Skeletal muscle satellite cell (primary cell): ENCODE results near the gene TGFB2.

Source experiments
- H3K27me3 ChIP-seq: 2 replicates; pipeline ENCODE4 v1.7.0; 2013; ENCODE audit warnings: low read length; ENCODE audit not compliant: control insufficient read depth, insufficient read depth
- H3K36me3 ChIP-seq: 2 replicates; pipeline ENCODE4 v1.7.0; 2013; ENCODE audit warnings: mild to moderate bottlenecking, control low read depth, low read length; ENCODE audit not compliant: insufficient read depth
- H3K4me1 ChIP-seq: 2 replicates; pipeline ENCODE4 v1.7.0; 2013; ENCODE audit warnings: low read length; ENCODE audit not compliant: control insufficient read depth, insufficient read depth
- H3K4me2 ChIP-seq: 2 replicates; pipeline ENCODE4 v1.7.0; 2013; ENCODE audit warnings: mild to moderate bottlenecking, low read length
- H3K4me3 ChIP-seq: 2 replicates; pipeline ENCODE4 v1.7.0; 2013; ENCODE audit warnings: low read length
- H3K9ac ChIP-seq: 2 replicates; pipeline ENCODE4 v1.7.0; 2013; ENCODE audit warnings: mild to moderate bottlenecking, low read depth, low read length, moderate library complexity
- H3K9me3 ChIP-seq: replicated peaks from 2 replicates; pipeline ENCODE4 v1.7.0; 2013; ENCODE audit warnings: mild to moderate bottlenecking, control low read depth, low read length

The TGFB2 gene

DNA sequence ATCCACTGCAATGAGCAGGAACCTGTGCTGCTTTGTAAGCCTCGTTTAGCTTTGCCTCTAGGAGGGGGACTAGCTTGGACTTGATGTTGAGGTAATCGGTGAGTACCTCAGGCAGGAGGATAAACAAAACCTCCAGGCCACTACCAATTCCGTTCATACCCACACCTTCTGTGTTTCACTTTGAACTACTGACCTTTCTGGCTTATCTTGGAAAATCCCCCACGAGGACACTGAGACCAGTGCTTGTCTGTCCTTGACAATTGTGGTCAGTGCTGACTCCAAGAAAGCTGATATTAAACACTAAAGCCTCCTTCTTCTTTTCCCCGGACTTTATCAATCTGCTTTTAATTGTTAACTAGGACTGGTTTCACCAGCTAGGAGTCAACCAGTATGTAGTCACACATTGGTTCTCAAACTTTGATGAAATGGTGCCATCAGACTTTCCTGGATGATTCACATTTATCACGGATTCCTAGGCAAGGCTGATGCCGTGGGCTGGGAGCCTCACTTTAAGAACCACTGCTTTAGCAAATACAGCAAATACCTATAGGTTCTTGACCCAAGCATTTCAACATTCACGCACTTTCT is 52.7 kb downstream of the TGFB2 start:
- H3K9ac ChIP-seq: no peak overlapping the region
- H3K36me3 ChIP-seq: no peaks in the 10 kb centered on the region
- no peak overlapping the region for H3K4me3 ChIP-seq
- no peaks in the 10 kb centered on the region for H3K27me3 ChIP-seq
- H3K4me2 ChIP-seq: no peak overlapping the region
- H3K4me1 ChIP-seq: peaks cover 19% of the 10 kb centered on the region
- no peaks in the 10 kb centered on the region for H3K9me3 ChIP-seq

DNA sequence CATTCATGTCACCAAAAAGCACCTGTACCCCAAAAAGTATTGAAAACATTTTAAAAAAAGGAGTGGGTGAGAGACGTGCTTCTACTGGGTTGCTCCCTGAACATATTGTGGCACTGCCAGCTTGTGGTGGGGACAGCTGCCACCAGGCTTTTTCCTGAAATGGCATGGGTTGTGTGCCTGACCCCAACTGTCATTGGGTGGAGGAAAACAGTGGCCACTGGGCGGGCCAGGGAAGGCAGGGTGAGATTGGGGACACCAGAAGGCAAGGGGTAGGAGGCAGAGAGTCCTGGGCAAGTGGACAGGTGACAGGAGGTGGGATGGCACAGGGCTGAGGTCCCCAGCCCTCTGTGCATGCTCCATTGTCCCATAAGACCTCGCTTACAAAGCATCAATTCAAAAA is 55.5 kb downstream of the TGFB2 start:
- Histone ChIP-seq H3K9me3 (no peaks in the 10 kb centered on the region), H3K4me1 (peaks cover 6% of the 10 kb centered on the region), H3K9ac (no peak overlapping the region), H3K4me2 (no peak overlapping the region), H3K27me3 (no peaks in the 10 kb centered on the region), H3K36me3 (no peaks in the 10 kb centered on the region), H3K4me3 (no peak overlapping the region)

DNA sequence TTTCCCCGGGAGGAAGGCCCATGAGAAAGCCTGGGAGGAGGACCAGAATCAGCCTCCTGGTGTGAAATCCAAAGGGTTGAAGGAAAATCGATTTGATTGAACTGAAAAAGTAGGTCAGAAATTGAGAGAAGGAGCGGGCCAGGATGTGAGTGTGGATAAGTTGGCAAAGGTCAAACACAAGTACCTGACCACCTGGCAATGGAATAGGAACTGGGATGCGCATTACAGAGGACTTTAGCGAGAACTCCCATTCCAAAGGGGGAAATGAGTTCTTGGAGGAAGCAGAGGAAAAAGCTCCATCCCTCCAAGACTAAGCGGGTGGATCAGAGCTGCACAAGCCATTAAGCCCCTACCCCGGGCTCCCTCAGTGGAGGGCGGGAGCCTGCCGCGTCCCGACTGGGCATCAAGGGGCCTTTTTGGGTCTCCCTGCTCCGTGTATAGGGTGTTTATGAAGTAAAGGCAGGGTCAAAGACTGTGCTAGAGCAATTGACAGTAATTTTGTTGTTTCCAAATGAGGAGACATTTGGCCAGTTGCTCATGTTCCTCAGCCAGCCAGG is 56.4 kb downstream of the TGFB2 start:
- Histone ChIP-seq H3K4me1 (peaks cover 6% of the 10 kb centered on the region), H3K4me3 (no peak overlapping the region), H3K4me2 (no peak overlapping the region), H3K9me3 (no peaks in the 10 kb centered on the region), H3K9ac (no peak overlapping the region), H3K27me3 (no peaks in the 10 kb centered on the region), H3K36me3 (peaks cover 2% of the 10 kb centered on the region)

DNA sequence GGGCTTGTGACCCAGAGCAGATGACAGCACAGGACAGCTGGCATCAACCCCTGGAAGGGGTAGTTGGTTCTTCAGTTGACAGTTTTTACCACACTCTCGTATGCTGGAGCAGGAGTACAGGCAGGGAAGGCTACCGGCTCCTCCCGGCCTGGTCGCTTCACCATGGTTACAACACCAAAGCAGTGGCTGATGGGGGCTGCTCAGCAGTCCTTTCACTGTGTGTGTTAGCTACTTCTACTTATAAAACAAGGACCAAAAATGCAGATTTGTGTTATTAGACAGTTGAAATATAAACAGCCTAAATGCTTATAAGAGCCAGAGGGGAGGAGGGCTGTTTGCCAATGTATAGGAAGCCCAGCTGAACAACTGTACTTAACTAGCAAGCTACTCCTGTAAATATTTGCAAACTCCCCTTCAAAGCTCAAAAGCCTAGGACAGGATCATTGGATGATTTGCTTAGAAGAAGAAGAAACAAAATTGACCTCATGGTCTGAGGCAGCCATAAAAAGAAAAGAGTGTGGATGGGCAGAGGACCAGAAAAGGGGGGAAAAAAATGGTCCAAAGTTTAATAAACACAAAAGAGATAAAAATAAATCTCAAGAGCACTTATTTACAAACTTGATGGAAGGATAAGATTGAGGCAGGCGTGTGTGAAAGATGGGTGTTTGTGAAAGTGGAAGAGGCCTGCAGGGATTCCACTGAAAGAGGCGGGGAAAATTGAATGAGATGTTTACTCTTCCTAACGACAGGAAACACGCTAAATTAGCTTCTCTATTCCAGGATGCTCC is 57.1 kb downstream of the TGFB2 start:
- no peaks in the 10 kb centered on the region for H3K9me3 ChIP-seq
- no peak overlapping the region for H3K4me2 ChIP-seq
- H3K9ac ChIP-seq: no peak overlapping the region
- H3K4me1 ChIP-seq: peaks cover 6% of the 10 kb centered on the region
- H3K36me3 ChIP-seq: peaks cover 4% of the 10 kb centered on the region
- no peaks in the 10 kb centered on the region for H3K27me3 ChIP-seq
- H3K4me3 ChIP-seq: no peak overlapping the region

DNA sequence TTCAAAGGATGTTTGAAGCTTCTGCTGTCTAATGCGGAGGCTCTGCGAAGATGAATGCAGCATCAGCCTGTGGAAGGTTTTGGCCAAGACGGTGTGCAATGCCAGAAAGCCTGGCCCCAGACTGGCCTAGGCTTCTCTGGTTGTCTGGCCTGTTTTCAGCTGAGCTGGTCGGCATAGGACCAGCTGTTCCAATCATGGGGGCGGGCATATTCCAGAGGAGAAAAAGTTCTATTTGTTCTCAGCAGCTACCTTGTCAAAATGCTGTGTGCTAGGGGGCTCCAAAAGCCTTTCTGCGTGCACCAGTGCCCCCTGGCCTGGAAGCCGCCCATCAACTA is 57.6 kb downstream of the TGFB2 start:
- H3K27me3 ChIP-seq: no peaks in the 10 kb centered on the region
- no peaks in the 10 kb centered on the region for H3K9me3 ChIP-seq
- H3K36me3 ChIP-seq: peaks cover 4% of the 10 kb centered on the region
- no peak overlapping the region for H3K9ac ChIP-seq
- H3K4me3 ChIP-seq: no peak overlapping the region
- no peak overlapping the region for H3K4me2 ChIP-seq
- peaks cover 6% of the 10 kb centered on the region for H3K4me1 ChIP-seq

DNA sequence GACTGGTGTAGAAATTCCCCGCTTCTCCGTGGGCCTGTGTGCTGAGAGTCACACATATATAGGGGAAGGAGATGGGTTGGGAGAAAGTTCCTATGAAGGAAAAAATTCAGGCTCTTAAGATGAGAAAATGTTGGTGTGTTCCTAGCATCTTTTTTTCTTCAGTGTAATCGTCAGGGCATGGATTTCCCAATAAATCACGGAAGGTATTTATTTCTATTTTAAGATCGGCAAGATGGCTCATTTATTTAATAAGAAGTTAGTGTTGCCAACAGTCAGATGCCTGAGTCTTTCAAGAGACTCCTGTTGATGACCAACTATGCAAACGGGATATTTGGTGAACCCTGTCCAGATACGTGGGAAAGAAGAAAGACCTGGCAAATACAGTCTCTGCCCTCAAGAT is 58.2 kb downstream of the TGFB2 start:
- H3K4me2 ChIP-seq: no peak overlapping the region
- H3K4me3 ChIP-seq: no peak overlapping the region
- H3K27me3 ChIP-seq: no peaks in the 10 kb centered on the region
- peaks cover 4% of the 10 kb centered on the region for H3K36me3 ChIP-seq
- no peak overlapping the region for H3K9ac ChIP-seq
- no peaks in the 10 kb centered on the region for H3K9me3 ChIP-seq
- peaks cover 6% of the 10 kb centered on the region for H3K4me1 ChIP-seq

DNA sequence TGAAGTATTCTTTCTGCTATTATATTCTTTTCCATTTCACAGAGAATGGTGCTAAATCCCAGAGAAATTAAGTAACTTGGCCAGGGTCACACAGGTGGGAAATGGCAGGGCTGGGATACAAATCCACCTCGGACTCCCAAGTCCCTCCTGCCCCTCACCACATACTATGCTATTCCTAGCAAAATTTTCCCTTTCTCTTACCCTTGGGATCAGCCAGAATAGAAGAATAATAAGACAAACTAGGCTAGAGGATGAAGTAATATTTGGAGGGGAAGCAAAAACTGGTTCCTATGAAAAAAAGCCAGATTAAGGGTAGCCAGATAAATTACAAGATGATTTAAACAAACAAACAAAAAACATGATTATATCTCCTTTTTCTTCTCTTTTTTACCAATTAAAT is 62.5 kb downstream of the TGFB2 start:
- Histone ChIP-seq H3K36me3 (peaks cover 10% of the 10 kb centered on the region), H3K9ac (no peak overlapping the region), H3K27me3 (no peaks in the 10 kb centered on the region), H3K4me2 (no peak overlapping the region), H3K9me3 (no peaks in the 10 kb centered on the region), H3K4me1 (peaks cover under 1% of the 10 kb centered on the region), H3K4me3 (no peak overlapping the region)

DNA sequence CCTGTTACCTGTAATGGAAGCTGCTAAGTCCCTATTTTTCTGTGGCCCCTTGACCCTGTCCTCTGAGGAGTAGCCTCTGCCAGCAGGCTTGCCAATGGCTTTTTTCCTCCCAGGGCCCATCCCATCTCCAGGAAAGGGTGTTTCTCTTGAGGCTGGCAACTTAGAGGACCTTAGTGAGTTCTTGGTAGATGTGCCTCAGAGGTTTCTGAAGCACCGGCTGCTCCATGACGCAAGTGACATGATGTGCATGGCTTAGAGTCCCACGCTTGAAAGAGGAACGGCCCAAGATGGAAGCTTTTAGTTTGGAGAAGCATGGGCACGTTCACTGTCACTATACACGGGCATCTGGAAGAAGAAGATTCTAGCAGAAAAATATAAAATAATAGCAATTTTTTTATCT is 63.0 kb downstream of the TGFB2 start:
- peaks cover 10% of the 10 kb centered on the region for H3K36me3 ChIP-seq
- H3K4me1 ChIP-seq: no peaks in the 10 kb centered on the region
- no peaks in the 10 kb centered on the region for H3K27me3 ChIP-seq
- no peaks in the 10 kb centered on the region for H3K9me3 ChIP-seq
- H3K4me3 ChIP-seq: no peak overlapping the region
- H3K9ac ChIP-seq: no peak overlapping the region
- H3K4me2 ChIP-seq: no peak overlapping the region

DNA sequence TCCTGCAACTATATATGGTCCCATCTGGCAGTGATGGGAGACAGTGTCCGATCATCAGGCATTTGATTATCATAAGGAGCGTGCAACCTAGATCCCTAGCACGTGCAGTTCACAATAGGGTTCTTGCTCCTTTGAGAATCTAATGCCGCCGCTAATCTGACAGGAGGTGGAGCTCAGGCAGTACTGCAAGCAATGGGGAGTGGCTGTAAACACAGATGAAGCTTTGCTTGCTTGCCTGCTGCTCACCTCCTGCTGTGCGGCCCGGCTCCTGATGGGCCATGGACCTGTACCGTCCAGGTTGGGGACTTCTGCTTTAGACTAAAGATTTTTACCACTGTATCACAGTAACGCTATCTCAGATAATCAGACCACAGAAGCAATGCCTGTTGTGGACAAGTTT is 63.8 kb downstream of the TGFB2 start:
- no peak overlapping the region for H3K9ac ChIP-seq
- H3K4me1 ChIP-seq: no peaks in the 10 kb centered on the region
- H3K9me3 ChIP-seq: no peaks in the 10 kb centered on the region
- no peak overlapping the region for H3K4me2 ChIP-seq
- H3K36me3 ChIP-seq: peaks cover 10% of the 10 kb centered on the region
- no peak overlapping the region for H3K4me3 ChIP-seq
- H3K27me3 ChIP-seq: no peaks in the 10 kb centered on the region

DNA sequence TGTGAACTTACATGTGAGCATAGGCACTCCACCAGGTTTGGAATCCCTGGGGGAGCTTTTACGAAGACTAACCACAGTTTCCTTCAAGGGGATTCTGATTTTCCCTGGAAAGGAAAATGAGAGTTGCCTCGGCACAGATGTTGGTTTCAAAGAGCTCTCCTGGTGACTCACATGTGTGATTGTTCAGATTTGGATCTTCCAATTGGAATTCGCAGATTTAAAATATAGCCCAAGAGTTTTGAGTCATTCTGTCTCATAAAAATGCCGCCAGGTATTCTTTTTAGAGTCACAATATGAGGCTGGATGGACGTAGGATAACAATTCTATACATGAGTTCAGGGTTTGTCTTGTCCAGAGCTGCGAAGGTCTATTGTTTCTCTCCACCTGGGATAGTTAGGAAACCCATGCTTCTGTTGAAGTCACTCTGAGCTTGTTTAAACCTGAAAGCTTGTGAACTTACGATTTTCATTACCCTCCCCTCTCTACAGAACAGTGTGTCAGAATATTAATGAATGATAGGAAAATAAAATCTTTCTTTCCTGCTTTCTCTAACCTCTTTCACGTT is 64.9 kb downstream of the TGFB2 start:
- Histone ChIP-seq H3K4me1 (no peaks in the 10 kb centered on the region), H3K36me3 (peaks cover 10% of the 10 kb centered on the region), H3K4me3 (no peak overlapping the region), H3K9ac (no peak overlapping the region), H3K27me3 (no peaks in the 10 kb centered on the region), H3K9me3 (no peaks in the 10 kb centered on the region), H3K4me2 (no peak overlapping the region)

DNA sequence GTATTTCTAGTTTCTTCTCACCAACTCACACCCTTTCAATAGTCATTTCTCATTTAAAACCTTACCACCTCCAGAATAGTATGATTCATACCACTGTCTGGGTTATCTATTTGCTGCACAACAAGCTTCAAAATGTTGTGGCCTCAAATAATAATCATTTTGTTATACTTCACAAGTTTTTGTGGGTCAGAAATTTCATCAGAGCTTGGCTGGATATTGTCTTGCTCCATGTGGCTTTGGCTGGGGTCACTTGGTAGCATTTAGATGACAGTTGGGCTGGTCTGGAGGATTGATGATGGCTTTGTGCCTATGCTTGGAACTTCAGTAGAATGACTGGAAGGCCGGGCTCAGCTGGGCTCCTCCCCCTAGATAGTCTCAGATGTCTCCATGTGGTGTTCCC is 66.0 kb downstream of the TGFB2 start:
- Histone ChIP-seq H3K36me3 (peaks cover 10% of the 10 kb centered on the region), H3K27me3 (no peaks in the 10 kb centered on the region), H3K4me1 (no peaks in the 10 kb centered on the region), H3K4me3 (no peak overlapping the region), H3K9me3 (no peaks in the 10 kb centered on the region), H3K4me2 (no peak overlapping the region), H3K9ac (no peak overlapping the region)

DNA sequence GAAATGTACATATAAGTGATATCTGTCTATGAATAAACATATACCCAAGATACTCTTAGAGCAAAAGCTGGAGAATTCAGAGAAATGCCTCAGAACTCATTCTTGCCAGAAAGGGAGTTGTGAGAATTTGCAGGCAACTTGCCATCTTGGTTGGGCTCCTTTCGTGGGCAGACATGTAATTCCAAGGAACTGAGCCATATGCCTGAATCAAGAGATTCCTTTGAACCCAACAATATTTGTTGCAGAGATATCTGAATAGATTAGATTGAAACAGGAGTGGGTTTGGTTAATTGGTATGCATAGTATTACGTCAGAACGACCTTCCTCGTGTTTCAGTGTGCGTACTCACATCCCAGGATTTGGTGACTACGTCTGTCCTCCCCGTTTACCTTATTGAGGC is 67.0 kb downstream of the TGFB2 start:
- no peaks in the 10 kb centered on the region for H3K4me1 ChIP-seq
- H3K9me3 ChIP-seq: no peaks in the 10 kb centered on the region

More for the DNA sequence above, 67.0 kb downstream of the TGFB2 start:
- no peaks in the 10 kb centered on the region for H3K27me3 ChIP-seq
- H3K4me3 ChIP-seq: no peak overlapping the region
- H3K36me3 ChIP-seq: peaks cover 6% of the 10 kb centered on the region
- H3K9ac ChIP-seq: no peak overlapping the region
- H3K4me2 ChIP-seq: no peak overlapping the region
